Astrocyte (in vitro differentiated cells and primary cell): ENCODE measurements around the gene MAN2A1. TPM values are rescaled to one million over a fixed set of nuclear protein-coding genes. Genes with fewer than 3 reads are reported as not detected.

Experiments used
- DNase-seq: peaks from one replicate; pipeline ENCODE4 v3.0.0-alpha.2; 2010; ENCODE audit warnings: low read depth
- FAIRE-seq: peaks from 2 replicates; lab custom pipeline; 2011; peaks lifted over from hg19 to GRCh38; lab: Jason Lieb, UNC
- H2AFZ ChIP-seq: 2 replicates; pipeline ENCODE4 v1.6.0; 2012; ENCODE audit warnings: low read depth, low read length, inconsistent platforms
- H3K27ac ChIP-seq: 2 replicates; pipeline ENCODE4 v1.5.1; 2011; ENCODE audit warnings: low read depth, low read length, inconsistent platforms
- H3K27me3 ChIP-seq: 2 replicates; pipeline ENCODE4 v1.6.0; 2011; ENCODE audit warnings: low read length, inconsistent platforms; ENCODE audit not compliant: insufficient read depth
- H3K36me3 ChIP-seq: 2 replicates; pipeline ENCODE4 v1.5.1; 2011; ENCODE audit warnings: low read length, inconsistent platforms; ENCODE audit not compliant: insufficient read depth
- H3K4me1 ChIP-seq: 2 replicates; pipeline ENCODE4 v1.5.1; 2011; ENCODE audit warnings: low read length, inconsistent platforms; ENCODE audit not compliant: insufficient read depth
- H3K4me2 ChIP-seq: 2 replicates; pipeline ENCODE4 v1.6.0; 2012; ENCODE audit warnings: low read length, inconsistent platforms
- H3K4me3 ChIP-seq: 2 replicates; pipeline ENCODE4 v1.5.1; 2011; ENCODE audit warnings: low read depth, mild to moderate bottlenecking, low read length, inconsistent platforms; ENCODE audit not compliant: insufficient read depth
- H3K79me2 ChIP-seq: 2 replicates; pipeline ENCODE4 v1.6.0; 2012; ENCODE audit warnings: mild to moderate bottlenecking, low read length, inconsistent platforms; ENCODE audit not compliant: insufficient read depth
- H3K9ac ChIP-seq: 2 replicates; pipeline ENCODE4 v1.6.0; 2012; ENCODE audit warnings: mild to moderate bottlenecking, low read length, inconsistent platforms
- H3K9me3 ChIP-seq: 2 replicates; pipeline ENCODE4 v1.5.1; 2012; ENCODE audit warnings: low read depth, mild to moderate bottlenecking, low read length, inconsistent platforms; ENCODE audit not compliant: insufficient read depth
- H4K20me1 ChIP-seq: 2 replicates; pipeline ENCODE4 v1.6.0; 2012; ENCODE audit warnings: low read length, inconsistent platforms; ENCODE audit not compliant: insufficient read depth
- H3K27ac Mint-ChIP-seq: one replicate; pipeline ENCODE4 v1.8.0; 2021; ENCODE audit warnings: mild to moderate bottlenecking, mixed read lengths; ENCODE audit not compliant: unreplicated experiment
- H3K27me3 Mint-ChIP-seq: one replicate; pipeline ENCODE4 v1.8.0; 2021; ENCODE audit warnings: low read depth, mixed read lengths; ENCODE audit not compliant: unreplicated experiment
- H3K36me3 Mint-ChIP-seq: one replicate; pipeline ENCODE4 v1.8.0; 2021; ENCODE audit warnings: low read depth, mixed read lengths; ENCODE audit not compliant: unreplicated experiment
- H3K4me1 Mint-ChIP-seq: one replicate; pipeline ENCODE4 v1.8.0; 2021; ENCODE audit warnings: low read depth, mixed read lengths; ENCODE audit not compliant: unreplicated experiment
- H3K4me3 Mint-ChIP-seq: one replicate; pipeline ENCODE4 v1.8.0; 2021; ENCODE audit warnings: mild to moderate bottlenecking, moderate library complexity, mixed read lengths; ENCODE audit not compliant: unreplicated experiment
- H3K9me3 Mint-ChIP-seq: one replicate; pipeline ENCODE4 v1.8.0; 2021; ENCODE audit warnings: mild to moderate bottlenecking, mixed read lengths; ENCODE audit not compliant: unreplicated experiment
- EZH2 ChIP-seq: IDR thresholded peaks from 2 replicates; pipeline ENCODE4 v1.6.1; 2012; ENCODE audit warnings: mild to moderate bottlenecking, low read length, inconsistent platforms; ENCODE audit not compliant: insufficient read depth
- total RNA-seq: library from RNA; stranded (reverse); gene quantifications from 2 replicates; pipeline ENCODE4 v1.2.1, GENCODE V29; 2021
- TF ChIP-seq, protein P1 (sequence below): IDR thresholded peaks from 2 replicates; pipeline ENCODE4 v1.5.1; 2011; ENCODE audit warnings: low read depth, mild to moderate bottlenecking, inconsistent platforms, low read length, moderate library complexity; ENCODE audit not compliant: insufficient read depth

MAN2A1 gene
- total RNA-seq, 1 donor from 2014 or later: 109 TPM

DNA sequence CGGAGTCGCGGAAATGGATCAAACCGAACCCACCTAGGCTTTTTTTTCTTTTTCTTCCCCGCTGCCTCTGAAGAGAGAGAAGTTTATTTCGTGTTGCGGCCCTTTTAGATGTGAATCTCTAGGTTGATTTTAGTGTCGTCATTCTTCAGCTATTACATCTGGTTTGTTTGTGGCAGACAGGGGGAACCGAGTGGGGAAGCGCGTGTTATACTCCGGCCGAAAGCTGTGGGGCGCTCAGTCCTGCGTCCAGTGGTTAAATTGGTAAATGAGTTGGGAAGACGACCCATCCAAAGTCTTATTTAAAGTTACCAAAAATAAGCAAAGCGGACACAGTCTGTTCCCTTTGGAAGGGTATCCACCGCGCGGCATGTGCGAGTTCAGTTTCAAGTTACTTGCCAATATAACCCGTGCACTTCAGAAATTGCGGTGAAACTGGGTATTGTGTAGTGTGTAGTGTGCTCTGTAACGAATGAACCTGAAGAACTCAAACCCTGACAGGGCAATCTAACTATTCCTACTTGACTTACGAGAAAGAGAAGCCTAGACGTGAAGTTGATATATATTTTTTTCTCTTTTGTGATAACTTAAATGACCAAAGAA is 1.3 kb downstream of the MAN2A1 start:
- Histone ChIP-seq H3K36me3 (no peaks in the 10 kb centered on the region), H3K4me3 (peak overlapping the region; percentile 92), H2AFZ (peak overlapping the region; percentile 36), H3K27me3 (no peaks in the 10 kb centered on the region), H3K9ac (peak overlapping the region; percentile 92), H3K4me2 (peak overlapping the region; percentile 81), H3K9me3 (no peaks in the 10 kb centered on the region), H4K20me1 (peaks cover 43% of the 10 kb centered on the region), H3K79me2 (peaks cover 62% of the 10 kb centered on the region), H3K4me1 (peaks cover 15% of the 10 kb centered on the region), H3K27ac (peak overlapping the region; percentile 84)
- FAIRE-seq (no peak), DNase-seq (peak; percentile 75)
- Mint-ChIP-seq H3K36me3 (no peaks in the 10 kb centered on the region), H3K27me3 (no peaks in the 10 kb centered on the region), H3K4me3 (peak overlapping the region; percentile 96), H3K27ac (peak overlapping the region; percentile 77), H3K4me1 (peaks cover 39% of the 10 kb centered on the region), H3K9me3 (no peaks in the 10 kb centered on the region)
- no peak for TF ChIP-seq EZH2
- TF ChIP-seq, protein P1, sequence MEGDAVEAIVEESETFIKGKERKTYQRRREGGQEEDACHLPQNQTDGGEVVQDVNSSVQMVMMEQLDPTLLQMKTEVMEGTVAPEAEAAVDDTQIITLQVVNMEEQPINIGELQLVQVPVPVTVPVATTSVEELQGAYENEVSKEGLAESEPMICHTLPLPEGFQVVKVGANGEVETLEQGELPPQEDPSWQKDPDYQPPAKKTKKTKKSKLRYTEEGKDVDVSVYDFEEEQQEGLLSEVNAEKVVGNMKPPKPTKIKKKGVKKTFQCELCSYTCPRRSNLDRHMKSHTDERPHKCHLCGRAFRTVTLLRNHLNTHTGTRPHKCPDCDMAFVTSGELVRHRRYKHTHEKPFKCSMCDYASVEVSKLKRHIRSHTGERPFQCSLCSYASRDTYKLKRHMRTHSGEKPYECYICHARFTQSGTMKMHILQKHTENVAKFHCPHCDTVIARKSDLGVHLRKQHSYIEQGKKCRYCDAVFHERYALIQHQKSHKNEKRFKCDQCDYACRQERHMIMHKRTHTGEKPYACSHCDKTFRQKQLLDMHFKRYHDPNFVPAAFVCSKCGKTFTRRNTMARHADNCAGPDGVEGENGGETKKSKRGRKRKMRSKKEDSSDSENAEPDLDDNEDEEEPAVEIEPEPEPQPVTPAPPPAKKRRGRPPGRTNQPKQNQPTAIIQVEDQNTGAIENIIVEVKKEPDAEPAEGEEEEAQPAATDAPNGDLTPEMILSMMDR: peak; percentile 63

DNA sequence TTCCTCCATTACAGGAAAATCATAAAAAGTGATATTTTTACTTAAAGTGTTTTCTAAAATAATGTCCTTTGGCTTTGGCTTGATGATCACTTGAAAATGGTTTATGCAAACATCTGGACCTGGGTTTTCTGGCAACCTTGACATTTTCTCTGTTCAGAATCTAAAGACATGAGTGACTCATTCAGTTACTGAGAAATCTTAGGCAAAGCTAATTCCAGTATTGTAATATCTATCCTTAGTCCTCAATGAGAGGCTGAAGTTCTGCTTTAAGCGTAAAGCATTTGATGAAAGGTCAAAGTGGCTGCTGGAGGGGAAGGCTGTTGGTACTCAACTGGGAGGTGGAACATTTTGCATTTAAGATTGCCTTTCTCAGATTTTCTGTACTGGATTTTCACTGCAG is 2.3 kb downstream of the MAN2A1 start:
- FAIRE-seq (no peak), DNase-seq (peak; percentile 48)
- H3K9ac ChIP-seq: peak overlapping the region; percentile 92
- peak overlapping the region; percentile 92 for H3K4me3 ChIP-seq
- H4K20me1 ChIP-seq: peaks cover 47% of the 10 kb centered on the region
- H3K4me1 Mint-ChIP-seq: peaks cover 46% of the 10 kb centered on the region
- H3K4me1 ChIP-seq: peaks cover 15% of the 10 kb centered on the region
- TF ChIP-seq, protein P1: no peak
- H3K9me3 ChIP-seq: no peaks in the 10 kb centered on the region
- H2AFZ ChIP-seq: no peak overlapping the region
- peaks cover 2% of the 10 kb centered on the region for H3K36me3 Mint-ChIP-seq
- H3K9me3 Mint-ChIP-seq: no peaks in the 10 kb centered on the region
- no peaks in the 10 kb centered on the region for H3K36me3 ChIP-seq
- no peaks in the 10 kb centered on the region for H3K27me3 ChIP-seq
- H3K27ac ChIP-seq: peak overlapping the region; percentile 84
- peak overlapping the region; percentile 96 for H3K4me3 Mint-ChIP-seq
- no peaks in the 10 kb centered on the region for H3K27me3 Mint-ChIP-seq
- peaks cover 71% of the 10 kb centered on the region for H3K79me2 ChIP-seq
- H3K4me2 ChIP-seq: peak overlapping the region; percentile 81
- H3K27ac Mint-ChIP-seq: peak overlapping the region; percentile 1

DNA sequence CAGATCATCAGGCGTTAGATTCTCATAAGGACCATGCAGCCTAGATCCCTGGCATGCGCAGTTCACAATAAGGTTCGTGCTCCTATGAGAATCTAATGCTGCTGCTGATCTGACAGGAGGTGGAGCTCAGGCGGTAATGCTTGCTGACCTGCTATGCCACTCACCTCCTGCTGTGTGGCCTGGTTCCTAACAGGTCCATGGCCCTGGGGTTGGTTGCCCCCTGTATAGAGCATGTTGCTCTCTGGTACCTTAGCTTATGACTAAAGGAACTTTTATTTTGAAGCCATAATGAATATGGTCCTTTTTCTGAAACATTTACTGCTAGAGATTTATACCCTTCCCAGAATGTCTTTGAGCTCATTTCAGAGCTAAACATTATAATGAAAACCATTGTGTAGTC is 3.1 kb downstream of the MAN2A1 start:
- peaks cover 55% of the 10 kb centered on the region for H4K20me1 ChIP-seq
- Mint-ChIP-seq H3K27ac (peak overlapping the region; percentile 58), H3K36me3 (peaks cover 2% of the 10 kb centered on the region), H3K27me3 (no peaks in the 10 kb centered on the region), H3K4me3 (peak overlapping the region; percentile 96), H3K9me3 (no peaks in the 10 kb centered on the region), H3K4me1 (peaks cover 54% of the 10 kb centered on the region)
- TF ChIP-seq EZH2: no peak
- TF ChIP-seq, protein P1: no peak
- H3K27ac ChIP-seq: no peak overlapping the region
- DNase-seq (no peak), FAIRE-seq (no peak)
- H3K79me2 ChIP-seq: peaks cover 79% of the 10 kb centered on the region
- peaks cover 15% of the 10 kb centered on the region for H3K4me1 ChIP-seq
- peak overlapping the region; percentile 81 for H3K4me2 ChIP-seq
- H3K9me3 ChIP-seq: no peaks in the 10 kb centered on the region
- H3K36me3 ChIP-seq: no peaks in the 10 kb centered on the region
- no peak overlapping the region for H3K4me3 ChIP-seq
- H2AFZ ChIP-seq: no peak overlapping the region
- H3K9ac ChIP-seq: no peak overlapping the region
- no peaks in the 10 kb centered on the region for H3K27me3 ChIP-seq
